HUES6 (cell line): ENCODE data around the gene PRRX2.
A peak's percentile ranks its signal among the peaks of the same experiment; 100 is the strongest.
"Not testable (repeated sequence)": the region's sequence is repeated elsewhere in the genome, so short reads cannot be mapped to it uniquely, and the experiment has no call there.

ENCODE experiments used
- H3K27ac ChIP-seq: 2 replicates; pipeline ENCODE4 v1.7.0; 2013; ENCODE audit warnings: low read depth, mild to moderate bottlenecking, low read length, inconsistent platforms
- H3K27me3 ChIP-seq: 2 replicates; pipeline ENCODE4 v1.6.1; 2013; ENCODE audit warnings: low read length; ENCODE audit not compliant: control insufficient read depth, insufficient read depth
- H3K36me3 ChIP-seq: 2 replicates; pipeline ENCODE4 v1.6.1; 2013; ENCODE audit warnings: low read length; ENCODE audit not compliant: control insufficient read depth, insufficient read depth
- H3K4me1 ChIP-seq: 2 replicates; pipeline ENCODE4 v1.6.1; 2013; ENCODE audit warnings: low read length; ENCODE audit not compliant: control insufficient read depth, insufficient read depth
- H3K4me3 ChIP-seq: 2 replicates; pipeline ENCODE4 v1.5.1; 2013; ENCODE audit warnings: low read depth, low read length
- H3K9ac ChIP-seq: one replicate; pipeline ENCODE4 v1.6.1; 2013; ENCODE audit warnings: mild to moderate bottlenecking, low read length
- H3K9me3 ChIP-seq: 2 replicates; pipeline ENCODE4 v1.6.1; 2013; ENCODE audit warnings: low read depth, low read length; ENCODE audit not compliant: control insufficient read depth, insufficient read depth

Gene PRRX2

DNA sequence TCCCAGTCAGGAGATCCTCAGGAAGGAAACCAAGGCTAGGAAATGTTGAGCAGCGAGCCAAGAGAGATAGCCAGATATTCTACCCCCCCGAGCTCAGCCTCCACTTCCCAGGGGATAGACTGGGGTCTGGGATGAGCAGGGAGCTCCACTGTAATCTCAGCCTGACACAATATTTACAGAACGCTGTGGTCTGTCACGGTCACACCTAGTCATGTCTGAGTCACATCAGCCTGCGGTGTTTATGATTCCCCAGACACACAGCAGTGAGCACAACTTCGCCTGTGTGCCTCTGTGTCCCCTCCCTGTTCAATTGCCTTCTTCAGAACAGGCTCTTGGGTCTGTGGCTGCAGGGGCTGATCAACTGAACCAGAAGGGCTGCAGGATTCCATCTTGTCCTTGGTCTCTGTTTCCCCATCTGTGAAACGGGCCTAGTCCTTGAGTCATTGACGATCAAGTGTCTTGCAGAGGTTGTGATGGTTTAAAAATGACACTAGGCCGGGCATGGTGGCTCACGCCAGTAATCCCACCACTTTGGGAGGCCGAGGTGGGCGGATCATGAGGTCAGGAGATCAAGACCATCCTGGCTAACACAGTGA lies 8.6 kb upstream of the PRRX2 start:
- no peak overlapping the region for H3K27ac ChIP-seq
- H3K4me1 ChIP-seq, result no peaks in the 10 kb centered on the region; the same call in 1 of the 2 replicates
- no peaks in the 10 kb centered on the region for H3K9me3 ChIP-seq
- no peaks in the 10 kb centered on the region for H3K36me3 ChIP-seq
- H3K4me3 ChIP-seq, result no peak overlapping the region
- no peak overlapping the region for H3K9ac ChIP-seq
- no peaks in the 10 kb centered on the region for H3K27me3 ChIP-seq

DNA sequence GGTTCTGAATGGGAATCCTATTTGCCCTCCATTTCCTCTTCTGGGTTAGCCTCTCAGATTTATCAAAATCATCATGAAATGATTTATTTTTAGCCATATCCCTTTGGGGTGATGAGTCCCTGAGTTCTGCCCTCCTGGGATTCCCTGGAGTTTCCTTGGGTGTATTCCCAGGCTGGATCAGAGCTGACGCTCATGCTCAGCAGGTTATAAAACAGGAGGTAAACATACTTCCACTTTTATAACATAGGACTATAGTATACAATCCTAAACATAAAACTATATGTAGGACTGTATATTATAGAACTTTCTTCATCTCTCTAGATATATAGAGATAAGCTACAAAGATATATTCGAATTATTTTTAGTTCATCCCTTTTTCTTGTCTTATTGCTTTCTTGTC lies 4.4 kb upstream of the PRRX2 start:
- H3K36me3 ChIP-seq, result no peaks in the 10 kb centered on the region
- no peak overlapping the region for H3K27ac ChIP-seq
- no peaks in the 10 kb centered on the region for H3K9me3 ChIP-seq
- H3K27me3 ChIP-seq, result peaks cover 29% of the 10 kb centered on the region
- H3K9ac ChIP-seq, result no peak overlapping the region
- H3K4me3 ChIP-seq, result no peak overlapping the region
- H3K4me1 ChIP-seq, result peaks cover 3% of the 10 kb centered on the region; the same call in 1 of the 2 replicates

DNA sequence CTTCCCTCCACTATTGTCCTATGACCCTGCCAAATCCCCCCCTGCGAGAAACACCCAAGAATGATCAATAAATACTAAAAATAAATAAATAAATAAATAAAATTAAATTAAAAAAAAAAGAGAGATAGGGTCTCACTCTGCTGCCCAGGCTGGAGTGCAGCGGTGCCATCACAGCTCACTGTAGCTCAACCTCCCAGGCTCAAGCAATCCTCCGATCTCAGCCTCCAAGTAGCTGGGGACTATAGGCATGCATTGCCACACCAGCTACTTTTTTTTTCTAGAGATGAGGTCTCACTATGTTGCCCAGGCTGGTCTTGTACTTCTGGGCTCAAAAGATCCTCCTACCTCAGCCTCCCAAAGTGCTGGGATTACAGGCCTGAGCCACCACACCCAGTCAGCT lies 3.2 kb upstream of the PRRX2 start:
- H3K9me3 ChIP-seq, H3K4me3 ChIP-seq, H3K9ac ChIP-seq, H3K36me3 ChIP-seq, H3K4me1 ChIP-seq, H3K27ac ChIP-seq: not testable (repeated sequence)
- H3K27me3 ChIP-seq, result peaks cover 31% of the 10 kb centered on the region

DNA sequence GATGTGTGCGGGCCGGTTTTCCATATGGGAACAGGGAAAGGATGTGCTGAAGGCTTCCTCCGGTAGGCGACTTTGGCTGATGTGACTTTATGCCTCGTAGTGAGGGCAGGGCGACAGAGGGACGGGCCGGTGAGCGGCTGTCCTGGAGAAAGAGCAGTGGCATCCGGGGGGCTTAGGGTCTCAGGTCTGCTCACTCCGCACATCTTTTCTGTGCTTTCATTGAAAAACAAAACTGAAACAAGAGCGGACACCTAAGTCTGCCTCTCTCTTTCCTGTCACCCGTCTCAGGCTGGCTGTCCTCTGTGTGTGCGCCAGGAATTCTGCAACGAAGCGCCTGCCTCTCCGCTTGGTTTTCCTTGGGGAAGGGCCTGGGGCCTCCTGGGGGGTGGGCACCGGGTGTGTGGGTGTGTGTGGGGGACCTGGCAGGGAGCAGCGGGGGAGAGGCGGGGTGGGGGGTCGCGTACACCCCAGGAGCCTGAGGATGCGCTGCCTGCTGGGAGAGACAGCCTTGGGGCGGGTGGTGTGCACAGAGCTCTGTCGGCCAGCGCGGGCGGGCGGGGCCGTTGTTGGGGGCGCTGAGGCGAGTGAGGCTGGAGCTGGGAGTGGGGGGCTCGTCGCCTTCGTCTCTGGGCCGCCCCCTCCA lies 580 bp upstream of the PRRX2 start:
- Histone ChIP-seq H3K9me3 (no peaks in the 10 kb centered on the region), H3K4me1 (peaks cover 12% of the 10 kb centered on the region), H3K4me3 (peak overlapping the region; percentile 65), H3K27ac (no peak overlapping the region), H3K36me3 (no peaks in the 10 kb centered on the region), H3K27me3 (peaks cover 31% of the 10 kb centered on the region), H3K9ac (no peak overlapping the region)

DNA sequence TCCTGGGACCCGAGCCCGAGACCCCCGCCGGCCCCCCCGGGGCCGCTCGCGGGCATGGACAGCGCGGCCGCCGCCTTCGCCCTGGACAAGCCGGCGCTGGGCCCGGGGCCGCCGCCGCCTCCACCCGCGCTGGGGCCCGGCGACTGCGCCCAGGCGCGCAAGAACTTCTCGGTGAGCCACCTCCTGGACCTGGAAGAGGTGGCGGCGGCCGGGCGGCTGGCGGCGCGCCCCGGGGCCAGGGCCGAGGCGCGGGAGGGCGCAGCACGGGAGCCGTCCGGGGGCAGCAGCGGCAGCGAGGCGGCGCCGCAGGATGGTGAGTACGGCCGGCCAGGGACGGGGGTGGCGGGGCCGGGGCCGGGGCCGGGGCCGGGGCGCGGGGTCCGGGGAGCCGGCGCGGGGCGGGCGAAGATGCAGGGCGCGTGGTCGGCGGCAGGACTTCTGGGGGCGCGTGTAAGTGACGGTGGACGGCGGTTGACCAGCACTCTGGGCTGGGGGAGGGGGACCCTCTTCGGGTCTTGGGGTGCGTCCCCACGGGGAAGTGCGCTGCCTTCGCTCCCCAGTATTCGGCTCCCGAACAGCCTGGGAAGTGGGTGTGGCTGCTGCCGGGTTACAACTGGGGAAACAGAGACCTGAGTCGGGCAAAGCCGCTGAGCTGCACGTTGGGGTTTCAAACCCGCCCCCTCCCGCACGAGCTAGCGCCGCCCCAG lies 520 bp downstream of the PRRX2 start:
- Histone ChIP-seq H3K9ac (no peak overlapping the region), H3K36me3 (no peaks in the 10 kb centered on the region), H3K27ac (no peak overlapping the region), H3K4me1 (peaks cover 18% of the 10 kb centered on the region), H3K4me3 (peak overlapping the region; percentile 65), H3K9me3 (no peaks in the 10 kb centered on the region), H3K27me3 (peaks cover 31% of the 10 kb centered on the region)

DNA sequence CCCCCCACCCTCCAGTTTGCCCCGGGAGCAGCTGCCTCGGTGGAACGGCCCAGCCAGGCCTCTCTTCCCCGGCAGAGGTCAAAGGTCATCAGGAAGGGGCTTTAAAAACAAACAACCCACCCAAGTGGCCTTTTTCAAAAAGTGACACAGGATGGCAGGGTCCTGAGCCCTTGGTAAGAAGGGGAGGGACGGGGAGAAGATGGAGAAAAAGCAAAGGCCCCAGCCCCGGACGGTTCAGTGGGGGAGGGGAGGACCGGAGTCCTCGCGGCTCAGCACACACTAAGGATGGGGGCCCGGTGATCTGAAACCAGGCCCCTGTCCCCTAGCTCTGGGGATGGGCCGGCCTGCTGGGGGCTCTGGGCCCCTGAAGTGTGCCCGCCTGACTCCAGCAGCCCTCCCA lies 1.1 kb downstream of the PRRX2 start:
- no peaks in the 10 kb centered on the region for H3K36me3 ChIP-seq
- no peak overlapping the region for H3K9ac ChIP-seq
- H3K27me3 ChIP-seq, result peaks cover 31% of the 10 kb centered on the region
- peaks cover 23% of the 10 kb centered on the region for H3K4me1 ChIP-seq
- H3K4me3 ChIP-seq, result 0 out of 2 replicates have a peak overlapping the region, but pooled peaks have one; percentile 65
- H3K9me3 ChIP-seq, result no peaks in the 10 kb centered on the region
- H3K27ac ChIP-seq, result no peak overlapping the region

DNA sequence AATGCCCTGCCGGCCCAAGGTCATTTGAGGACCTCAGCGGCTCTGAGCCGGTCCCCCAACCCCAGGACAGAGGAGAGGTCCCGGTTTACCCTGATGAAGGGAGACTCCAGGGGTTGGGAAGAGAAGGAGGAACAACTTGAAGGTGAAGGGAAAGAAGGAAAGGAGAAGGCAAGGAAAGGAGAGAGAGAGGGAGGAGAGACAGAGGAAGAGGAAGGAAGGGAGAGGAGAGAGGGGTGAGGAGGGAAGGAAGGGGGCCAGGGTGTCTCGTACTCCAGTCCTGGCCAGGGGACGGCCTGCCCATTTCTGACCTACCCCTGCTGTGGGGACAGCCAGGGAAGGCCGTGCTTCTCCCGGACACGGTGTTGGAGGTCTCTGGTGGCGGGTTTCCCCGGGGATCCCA lies 1.9 kb downstream of the PRRX2 start:
- peaks cover 30% of the 10 kb centered on the region for H3K27me3 ChIP-seq
- H3K9ac ChIP-seq, result no peak overlapping the region
- H3K27ac ChIP-seq, result no peak overlapping the region
- no peak overlapping the region for H3K4me3 ChIP-seq
- no peaks in the 10 kb centered on the region for H3K9me3 ChIP-seq
- peaks cover 23% of the 10 kb centered on the region for H3K4me1 ChIP-seq
- no peaks in the 10 kb centered on the region for H3K36me3 ChIP-seq

DNA sequence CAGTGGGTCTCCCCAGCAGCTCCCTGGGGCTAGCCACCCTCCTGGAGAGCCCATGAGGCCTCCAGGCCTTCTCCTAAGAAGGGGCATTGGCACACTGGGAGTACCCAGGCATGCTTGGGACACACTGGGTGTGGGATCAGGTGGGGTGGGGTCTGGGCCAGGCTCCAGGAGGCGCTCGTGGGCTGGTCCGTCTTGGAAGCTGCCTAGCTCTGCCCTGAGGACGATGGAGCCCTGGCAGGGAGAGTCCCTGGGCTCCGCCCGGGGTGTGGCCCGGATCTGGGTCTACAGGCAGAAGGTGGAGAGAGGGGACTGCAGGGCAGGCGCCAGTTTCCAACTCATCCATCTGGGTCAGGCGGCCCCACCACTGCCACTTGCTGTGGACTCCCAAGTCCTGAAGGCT lies 2.4 kb downstream of the PRRX2 start:
- no peak overlapping the region for H3K4me3 ChIP-seq
- no peak overlapping the region for H3K9ac ChIP-seq
- H3K27ac ChIP-seq, result no peak overlapping the region
- peaks cover 23% of the 10 kb centered on the region for H3K4me1 ChIP-seq
- no peaks in the 10 kb centered on the region for H3K9me3 ChIP-seq
- H3K27me3 ChIP-seq, result peaks cover 26% of the 10 kb centered on the region
- no peaks in the 10 kb centered on the region for H3K36me3 ChIP-seq

DNA sequence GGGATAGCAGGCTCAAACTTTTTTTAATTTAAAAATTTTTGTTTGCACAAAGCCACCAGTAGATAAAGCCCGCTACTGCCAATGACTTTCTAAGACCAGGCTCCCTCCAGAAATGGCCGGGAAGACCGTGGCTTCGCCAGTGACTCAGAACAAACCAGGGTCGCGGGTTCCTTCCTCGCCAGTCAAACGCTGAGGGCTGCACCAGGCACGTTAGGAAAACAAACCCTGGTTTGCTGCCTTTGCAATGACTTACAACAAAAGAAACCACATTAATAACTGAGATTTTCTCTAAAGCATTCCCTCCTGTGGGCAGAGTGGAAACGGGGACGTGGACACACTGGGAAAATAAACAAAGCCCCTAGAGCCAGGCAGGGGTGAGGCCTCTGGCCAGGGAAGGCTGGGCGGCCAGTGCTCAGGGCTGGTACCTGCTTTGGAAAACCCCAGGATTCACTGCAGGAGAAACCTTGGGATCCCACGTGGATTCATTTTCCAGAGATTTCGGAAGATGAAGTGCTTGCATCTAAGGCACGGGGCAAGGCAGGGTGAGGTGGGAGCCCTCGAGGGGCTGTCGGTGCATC lies 3.8 kb downstream of the PRRX2 start:
- peaks cover 16% of the 10 kb centered on the region for H3K27me3 ChIP-seq
- H3K4me3 ChIP-seq, result no peak overlapping the region
- no peak overlapping the region for H3K27ac ChIP-seq
- H3K4me1 ChIP-seq, result peaks cover 23% of the 10 kb centered on the region
- no peaks in the 10 kb centered on the region for H3K36me3 ChIP-seq
- H3K9me3 ChIP-seq, result no peaks in the 10 kb centered on the region
- no peak overlapping the region for H3K9ac ChIP-seq

DNA sequence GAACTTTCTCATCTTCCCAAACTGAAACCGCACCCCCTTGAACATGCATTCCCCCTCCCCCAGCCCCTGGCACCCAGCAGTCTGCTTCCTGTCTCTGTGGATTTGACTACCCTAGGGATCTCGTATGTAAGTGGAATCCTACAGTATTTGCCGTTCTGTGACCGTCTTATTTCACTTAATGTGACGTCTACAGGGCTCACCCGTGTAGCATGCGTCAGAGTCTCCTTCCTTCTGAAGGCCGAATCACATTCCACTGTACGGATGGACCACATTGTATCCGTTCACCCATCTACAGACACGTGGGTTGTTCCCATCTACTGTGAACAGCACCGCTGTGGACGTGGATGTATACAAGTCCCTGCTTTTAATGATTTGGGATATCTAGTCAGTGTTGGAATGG lies 4.5 kb downstream of the PRRX2 start:
- H3K4me3 ChIP-seq, result no peak overlapping the region
- H3K27ac ChIP-seq, result no peak overlapping the region
- H3K9me3 ChIP-seq, result no peaks in the 10 kb centered on the region
- H3K4me1 ChIP-seq, result peaks cover 20% of the 10 kb centered on the region
- H3K36me3 ChIP-seq, result no peaks in the 10 kb centered on the region
- peaks cover 9% of the 10 kb centered on the region for H3K27me3 ChIP-seq
- H3K9ac ChIP-seq, result no peak overlapping the region

DNA sequence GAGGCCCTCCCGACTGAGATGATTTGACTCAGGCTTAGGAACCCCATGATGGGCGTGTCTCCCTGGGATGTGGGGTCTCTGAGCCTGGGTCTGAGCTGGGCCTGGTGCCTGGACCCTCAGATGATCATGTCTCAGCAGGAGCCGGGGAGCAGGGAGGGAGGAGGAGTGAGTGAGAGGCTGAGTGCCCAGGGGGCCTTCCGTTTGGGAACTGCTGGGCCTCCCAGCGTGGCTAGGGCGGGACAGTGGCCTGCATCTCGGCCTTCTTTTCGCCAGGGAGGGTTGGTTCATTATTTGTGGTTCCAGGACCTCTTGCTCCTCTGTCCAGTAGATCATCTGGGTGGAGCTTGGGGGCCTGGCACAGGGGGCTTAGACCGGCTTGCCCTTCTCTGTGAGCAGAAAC lies 5.6 kb downstream of the PRRX2 start:
- Histone ChIP-seq H3K9me3 (no peaks in the 10 kb centered on the region), H3K27ac (no peak overlapping the region), H3K4me3 (no peak overlapping the region), H3K27me3 (peaks cover 2% of the 10 kb centered on the region), H3K36me3 (no peaks in the 10 kb centered on the region), H3K4me1 (peaks cover 23% of the 10 kb centered on the region), H3K9ac (no peak overlapping the region)
